ENCODE results near the gene POLD2.

- TF ChIP-seq CTCF (IDR thresholded peaks at IDR 0.05) (no peak), POLR2A (IDR thresholded peaks at IDR 0.05) (no peak)
Observed at GRCh38 chr7:44093102-44093641, 30.2 kb downstream of the POLD2 start.
